Endothelial cell (in vitro differentiated cells): ENCODE measurements around the gene FAM131B. TPM values are rescaled to one million over a fixed set of nuclear protein-coding genes. Genes with fewer than 3 reads are reported as not detected.

ENCODE experiments used
- DNase-seq: peaks from one replicate; pipeline ENCODE4 v3.0.0; 2021; ENCODE audit warnings: low spot score
- H3K27ac Mint-ChIP-seq: one replicate; pipeline ENCODE4 v1.8.0; 2021; ENCODE audit warnings: mixed read lengths, inconsistent platforms; ENCODE audit not compliant: unreplicated experiment
- H3K27me3 Mint-ChIP-seq: one replicate; pipeline ENCODE4 v1.8.0; 2021; ENCODE audit warnings: mild to moderate bottlenecking, moderate library complexity, mixed read lengths, inconsistent platforms; ENCODE audit not compliant: unreplicated experiment
- H3K36me3 Mint-ChIP-seq: one replicate; pipeline ENCODE4 v1.8.0; 2021; ENCODE audit warnings: mild to moderate bottlenecking, low read depth, mixed read lengths, inconsistent platforms; ENCODE audit not compliant: unreplicated experiment
- H3K4me1 Mint-ChIP-seq: one replicate; pipeline ENCODE4 v1.8.0; 2021; ENCODE audit warnings: mild to moderate bottlenecking, mixed read lengths, inconsistent platforms; ENCODE audit not compliant: unreplicated experiment
- H3K4me3 Mint-ChIP-seq: one replicate; pipeline ENCODE4 v1.8.0; 2021; ENCODE audit warnings: mild to moderate bottlenecking, mixed read lengths, inconsistent platforms; ENCODE audit not compliant: unreplicated experiment
- H3K9me3 Mint-ChIP-seq: one replicate; pipeline ENCODE4 v1.8.0; 2021; ENCODE audit warnings: mixed read lengths, inconsistent platforms; ENCODE audit not compliant: unreplicated experiment
- CTCF ChIP-seq: fragments of 200-600 bp; sonication (generic); IDR thresholded peaks from one replicate; pipeline ENCODE4 v1.5.0; 2021; ENCODE audit warnings: antibody characterized with exemption; ENCODE audit not compliant: unreplicated experiment
- total RNA-seq: library from RNA; stranded (reverse); fragmentation: NEBNext Ultra II Directional; extraction: Animal tissue kit (Norgen Biotek cat#: 25700); gene quantifications from one replicate; pipeline ENCODE4 v1.2.1, GENCODE V29; 2021; ENCODE audit not compliant: unreplicated experiment

Gene FAM131B
- total RNA-seq, 1 donor from 2014 or later: 1.0 TPM

GRCh38 chr7:143381427-143382125 is 19.1 kb upstream of the FAM131B start:
- Mint-ChIP-seq H3K27ac (no peak overlapping the region), H3K27me3 (peaks cover 17% of the 10 kb centered on the region), H3K9me3 (no peaks in the 10 kb centered on the region), H3K36me3 (peaks cover 12% of the 10 kb centered on the region), H3K4me1 (peaks cover 19% of the 10 kb centered on the region), H3K4me3 (no peak overlapping the region)
- no peak for DNase-seq
- TF ChIP-seq CTCF: no peak

- H3K36me3 Mint-ChIP-seq: peaks cover 12% of the 10 kb centered on the region
- peaks cover 21% of the 10 kb centered on the region for H3K4me1 Mint-ChIP-seq
- H3K9me3 Mint-ChIP-seq: no peaks in the 10 kb centered on the region
- H3K4me3 Mint-ChIP-seq: peak within 1 kb of the TSS; percentile 92
- peaks cover 17% of the 10 kb centered on the region for H3K27me3 Mint-ChIP-seq
- peak within 1 kb of the TSS; percentile 91 for H3K27ac Mint-ChIP-seq
- no peak for TF ChIP-seq CTCF
- peak; percentile 96 for DNase-seq
These were observed 18.3 kb upstream of the FAM131B start, which contains the start of gene ZYX for GRCh38 chr7:143380646-143381426. TSS of gene ZYX (plus strand) at chr7:143381345. CDS start at chr7:143381572, 227 bp downstream.

- peaks cover 25% of the 10 kb centered on the region for H3K4me1 Mint-ChIP-seq
- H3K27ac Mint-ChIP-seq: peak overlapping the region; percentile 91
- no peaks in the 10 kb centered on the region for H3K9me3 Mint-ChIP-seq
- DNase-seq: peak; percentile 91
- peaks cover 12% of the 10 kb centered on the region for H3K36me3 Mint-ChIP-seq
- H3K27me3 Mint-ChIP-seq: peaks cover 17% of the 10 kb centered on the region
- TF ChIP-seq CTCF: peak; percentile 93
- peak overlapping the region; percentile 92 for H3K4me3 Mint-ChIP-seq
These were observed 17.7 kb upstream of the FAM131B start for GRCh38 chr7:143380260-143380645.

GRCh38 chr7:143379611-143380259 is 17.2 kb upstream of the FAM131B start:
- Mint-ChIP-seq H3K9me3 (no peaks in the 10 kb centered on the region), H3K27me3 (peaks cover 17% of the 10 kb centered on the region), H3K36me3 (peaks cover 12% of the 10 kb centered on the region), H3K4me3 (peak overlapping the region; percentile 92), H3K4me1 (peaks cover 27% of the 10 kb centered on the region), H3K27ac (peak overlapping the region; percentile 91)
- TF ChIP-seq CTCF: no peak
- no peak for DNase-seq
